Stimulated activated naive CD8-positive, alpha-beta T cell treated with anti-CD3 and anti-CD28 coated beads, Interleukin-15, amount 100 ng/mL, for 72 hours (primary cell): Measurements from ENCODE around the gene NOXA1.

Experiments used
- ATAC-seq: fragments of 150-1000 bp; cut with Tn5 transposase; 2 replicates; pipeline ENCODE4 v1.10.0; 2021; ENCODE audit warnings: mild to moderate bottlenecking, moderate library complexity
- DNase-seq, 2 donors: peaks; one replicate each; pipeline ENCODE4 v3.0.0; 2021 to 2022
- H3K27ac Mint-ChIP-seq, 2 donors: one replicate each; pipeline ENCODE4 v1.8.0; 2022; ENCODE audit warnings: mild to moderate bottlenecking in 2 of 2, mixed read lengths in 2 of 2, moderate library complexity in 2 of 2
- H3K27me3 Mint-ChIP-seq: one replicate; pipeline ENCODE4 v1.8.0; 2022; ENCODE audit warnings: mixed read lengths
- H3K4me1 Mint-ChIP-seq: one replicate; pipeline ENCODE4 v1.8.0; 2022; ENCODE audit warnings: mild to moderate bottlenecking, mixed read lengths
- H3K4me3 Mint-ChIP-seq, 2 donors: one replicate each; pipeline ENCODE4 v1.8.0; 2022; ENCODE audit warnings: mild to moderate bottlenecking in 2 of 2, mixed read lengths in 2 of 2, moderate library complexity in 1 of 2
- H3K9me3 Mint-ChIP-seq, 2 donors: one replicate each; pipeline ENCODE4 v1.8.0; 2022; ENCODE audit warnings: mixed read lengths in 2 of 2

NOXA1 gene

GRCh38 chr9:137480686-137481683, 57.8 kb downstream of the NOXA1 start:
- DNase-seq: no peak
- Mint-ChIP-seq H3K9me3 (peaks cover 4 to 6% of the 10 kb centered on the region in 2 donors), H3K4me1 (peaks cover 13% of the 10 kb centered on the region), H3K4me3 (no peak overlapping the region), H3K27me3 (no peaks in the 10 kb centered on the region), H3K27ac (no peak overlapping the region)
- no peak for ATAC-seq

- peak in 1 of 2 donors; percentile 25 for DNase-seq
- H3K4me3 Mint-ChIP-seq: no peak overlapping the region
Observed at GRCh38 chr9:137482094-137482781, 59.0 kb downstream of the NOXA1 start.

More at GRCh38 chr9:137482094-137482781, 59.0 kb downstream of the NOXA1 start:
- Mint-ChIP-seq H3K27me3 (no peaks in the 10 kb centered on the region), H3K9me3 (no peaks in the 10 kb centered on the region), H3K27ac (no peak overlapping the region), H3K4me1 (peaks cover 13% of the 10 kb centered on the region)
- peak; percentile 75 for ATAC-seq
